ENCODE results near the gene VSIR. TPM values are rescaled to one million over a fixed set of nuclear protein-coding genes. Genes with fewer than 3 reads are reported as not detected.

Gene VSIR
- total and polyA plus RNA-seq, 10 of the 15 experiments (the other 5 are each of a cell fraction or from before 2014, with no cell fraction given), result 0.19 to 12.5 (median 6.7) TPM

DNA sequence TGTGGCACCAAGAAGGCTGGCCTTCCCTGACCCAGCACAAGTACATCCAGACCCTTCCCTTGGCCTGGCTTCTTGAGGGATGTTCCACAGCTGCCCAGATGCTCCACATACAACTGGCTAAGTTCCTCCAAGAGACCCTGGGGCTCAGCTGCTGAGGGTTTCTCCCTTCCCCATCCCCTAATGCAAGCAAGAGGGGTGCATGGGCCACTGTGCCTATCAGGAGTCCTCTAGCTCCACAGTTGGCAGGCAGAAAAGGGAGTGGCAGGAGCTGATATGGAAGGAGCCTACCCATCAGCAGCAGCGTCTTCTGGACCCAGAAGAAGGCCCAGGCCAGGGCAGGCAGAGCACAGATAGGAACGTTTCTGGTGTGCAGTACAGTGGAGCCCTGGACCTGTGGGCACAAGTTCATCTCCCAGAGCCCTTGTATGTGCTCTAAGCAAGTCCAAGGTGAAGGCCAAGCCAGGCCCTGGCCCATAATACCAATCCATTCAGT is 26.2 kb downstream of the VSIR start (continued):
- no peak for TF ChIP-seq POU2F2 (IDR thresholded peaks at IDR 0.05; ENCODE audit: borderline replicate concordance, low read depth, low read length)
- no peak for TF ChIP-seq CBX5 (IDR thresholded peaks at IDR 0.05; ENCODE audit: low read depth)
- TF ChIP-seq ZNF687 (IDR thresholded peaks at IDR 0.05), result no peak
- TF ChIP-seq TCF12 (IDR thresholded peaks at IDR 0.05; ENCODE audit: low read depth, low read length), result no peak
- no peak for TF ChIP-seq ATF7 (IDR thresholded peaks at IDR 0.05; ENCODE audit: low read depth)
- TF ChIP-seq GABPA (IDR thresholded peaks at IDR 0.05; ENCODE audit: low read depth), result no peak
- no peak for TF ChIP-seq BHLHE40 (IDR thresholded peaks at IDR 0.05; ENCODE audit: borderline replicate concordance in 1 of 2, low read depth in 2 of 2, low read length in 1 of 2)
- TF ChIP-seq ZNF274 (IDR thresholded peaks at IDR 0.05; ENCODE audit: insufficient read depth, insufficient read length), result no peak
- TF ChIP-seq ZBED1 (IDR thresholded peaks at IDR 0.05; ENCODE audit: borderline replicate concordance), result no peak
- TF ChIP-seq MAX (IDR thresholded peaks at IDR 0.05; ENCODE audit: low read depth, low read length), result no peak
- no peak for TF ChIP-seq RB1 (IDR thresholded peaks at IDR 0.05; ENCODE audit: borderline replicate concordance)
- no peak for TF ChIP-seq EP300 (IDR thresholded peaks at IDR 0.05; ENCODE audit: borderline replicate concordance in 1 of 2, control insufficient read depth in 1 of 2, low read depth in 2 of 2, low read length in 2 of 2)
